A549 (cell line): Measurements from ENCODE around the gene MPND. TPM values are rescaled to one million over a fixed set of nuclear protein-coding genes. Genes with fewer than 3 reads are reported as not detected.

ENCODE experiments used
- ATAC-seq, 2 experiments: fragments of 200-7000 bp in 1 of 2; fragments of >200 bp in 1 of 2; cut with Nextera tagmentation in 1 of 2; cut with Tn5 transposase in 1 of 2; 3 replicates each; pipeline versions ENCODE4 v1.8.0 to v1.9.1; 2018 to 2020; ENCODE audit warnings: mild to moderate bottlenecking in 1 of 2, moderate library complexity in 1 of 2
- CTCF ChIA-PET: fragments of 300-600 bp; sonication (Branson Sonifier 250); formaldehyde crosslinking; extraction: SDS; loops from one replicate; lab custom pipeline; 2021; ENCODE audit warnings: antibody characterized with exemption, inconsistent platforms; lab: Yijun Ruan, JAX
- POLR2A ChIA-PET: fragments of 350-600 bp; formaldehyde crosslinking; extraction: SDS; loops from one replicate; lab custom pipeline; 2021; ENCODE audit warnings: antibody characterized with exemption, inconsistent platforms; lab: Yijun Ruan, JAX
- DNase-seq, 2 experiments: peaks; one replicate each; pipeline versions ENCODE4 v3.0.0 to v3.0.0-alpha.2; 2011 to 2016; ENCODE audit warnings: low read depth in 1 of 2, low spot score in 1 of 2
- FAIRE-seq: peaks from 2 replicates; lab custom pipeline; 2011; peaks lifted over from hg19 to GRCh38; lab: Jason Lieb, UNC
- H3K27ac ChIP-seq, 2 experiments: fragments of >200 bp; sonication (Bioruptor Twin); formaldehyde crosslinking; 3 replicates each; pipeline ENCODE4 v1.5.1; 2016 to 2017
- H3K4me1 ChIP-seq: fragments of >200 bp; sonication (Bioruptor Twin); formaldehyde crosslinking; 3 replicates; pipeline ENCODE4 v1.6.1; 2016
- H3K4me2 ChIP-seq: fragments of >200 bp; sonication (Bioruptor Twin); formaldehyde crosslinking; 3 replicates; pipeline ENCODE4 v1.6.1; 2016
- H3K4me3 ChIP-seq: fragments of >200 bp; sonication (Bioruptor Twin); formaldehyde crosslinking; 3 replicates; pipeline ENCODE4 v1.5.1; 2016
- H3K9me3 ChIP-seq: fragments of >200 bp; sonication (Bioruptor Twin); formaldehyde crosslinking; 3 replicates; pipeline ENCODE4 v1.6.1; 2016
- CHD2 ChIP-seq: fragments of 150-350 bp; IDR thresholded peaks from 2 replicates; pipeline ENCODE4 v1.6.1; 2014; ENCODE audit warnings: low read length; ENCODE audit not compliant: partially characterized antibody
- CTCF ChIP-seq: fragments of >200 bp; sonication (Bioruptor Twin); formaldehyde crosslinking; IDR thresholded peaks from 3 replicates; pipeline ENCODE4 v1.5.1; 2016
- E2F6 ChIP-seq: IDR thresholded peaks from 2 replicates; pipeline ENCODE4 v1.6.1; 2012; ENCODE audit warnings: low read depth, borderline replicate concordance
- ESRRA ChIP-seq: fragments of 150-350 bp; IDR thresholded peaks from 2 replicates; pipeline ENCODE4 v1.6.1; 2014; ENCODE audit warnings: mild to moderate bottlenecking, low read length, borderline replicate concordance
- FOSL2 ChIP-seq, 2 experiments: fragments of 450-650 bp in 1 of 2; fragments of >200 bp in 1 of 2; sonication (Bioruptor Twin) in 1 of 2; formaldehyde crosslinking; IDR thresholded peaks; 2 replicates each; pipeline versions ENCODE4 v1.5.0 to v1.6.1; 2016 to 2020; ENCODE audit warnings: mild to moderate bottlenecking in 1 of 2, moderate library complexity in 1 of 2
- HES2 ChIP-seq: fragments of >200 bp; sonication (Bioruptor Twin); formaldehyde crosslinking; IDR thresholded peaks from 2 replicates; pipeline ENCODE4 v1.6.1; 2016
- HOXB5 ChIP-seq: fragments of 250-450 bp; sonication (Bioruptor Pico); IDR thresholded peaks from 2 replicates; pipeline ENCODE4 v1.5.0; 2020; ENCODE audit warnings: mild to moderate bottlenecking, moderate library complexity
- KDM5A ChIP-seq: fragments of 200-600 bp; sonication (generic); IDR thresholded peaks from 2 replicates; pipeline ENCODE4 v1.6.1; 2016; ENCODE audit warnings: antibody characterized with exemption, mild to moderate bottlenecking
- MAFK ChIP-seq: fragments of 450-650 bp; IDR thresholded peaks from 2 replicates; pipeline ENCODE4 v1.6.1; 2014; ENCODE audit not compliant: partially characterized antibody
- PBX3 ChIP-seq: IDR thresholded peaks from 2 replicates; pipeline ENCODE4 v1.6.1; 2012
- POLR2A ChIP-seq: IDR thresholded peaks from 2 replicates; pipeline ENCODE4 v1.6.1; 2012; ENCODE audit warnings: mild to moderate bottlenecking, low read length
- POLR2AphosphoS2 ChIP-seq: conservative IDR thresholded peaks from 2 replicates; pipeline ENCODE4 v1.6.1; 2012; ENCODE audit warnings: low read length, improper control_type of control experiment, inconsistent platforms
- RCOR1 ChIP-seq: fragments of 150-350 bp; IDR thresholded peaks from 2 replicates; pipeline ENCODE4 v1.6.1; 2014; ENCODE audit warnings: antibody characterized with exemption, low read length, low read depth
- REST ChIP-seq: fragments of 200-600 bp; sonication (generic); IDR thresholded peaks from 2 replicates; pipeline ENCODE4 v1.6.1; 2016; ENCODE audit warnings: antibody characterized with exemption, mild to moderate bottlenecking, moderate library complexity
- TFCP2L1 ChIP-seq: fragments of 250-450 bp; sonication (Bioruptor Pico); IDR thresholded peaks from 2 replicates; pipeline ENCODE4 v1.5.0; 2021; ENCODE audit warnings: mild to moderate bottlenecking
- TP53 ChIP-seq: fragments of 250-450 bp; sonication (Bioruptor Pico); IDR thresholded peaks from 2 replicates; pipeline ENCODE4 v1.5.0; 2021; ENCODE audit warnings: mild to moderate bottlenecking, moderate library complexity
- USF2 ChIP-seq: fragments of 450-650 bp; IDR thresholded peaks from 2 replicates; pipeline ENCODE4 v1.6.1; 2014; ENCODE audit warnings: antibody characterized with exemption
- ZSCAN20 ChIP-seq: fragments of 250-450 bp; sonication (Bioruptor Pico); IDR thresholded peaks from 2 replicates; pipeline ENCODE4 v1.8.0; 2022; ENCODE audit warnings: mild to moderate bottlenecking, moderate library complexity
- WGBS: methylation state at CpG from one replicate; pipeline ENCODE4 v1.1.6; 2017; ENCODE audit errors: missing lambda C conversion rate; 5-methylcytosine and 5-hydroxymethylcytosine counted together
- polyA plus RNA-seq, 4 experiments: library from polyadenylated mRNA; depleted of rRNA in 3 of 4; stranded (reverse); fragments of >200 nt; fragmentation: RNase III in 1 of 4; extraction: RNeasy Plus Mini Kit Qiagen cat#74134 plus additional on column Dnase treatment in 1 of 4; gene quantifications; 2 replicates in 3 of 4; 3 replicates in 1 of 4; pipeline ENCODE4 v1.2.3, GENCODE V29; 2011 to 2017

The MPND gene
- polyA plus RNA-seq, 2 of the 4 experiments (the other 2 are of a cell fraction): 3.5 to 14.5 TPM

- TF ChIP-seq POLR2AphosphoS2 (no peak), RCOR1 (no peak), PBX3 (no peak), ZSCAN20 (CRISPR knock-in tag) (no peak)
- ATAC-seq (no peak; a peak in 1 of 6 replicates), DNase-seq (no peak), FAIRE-seq (no peak)
- Histone ChIP-seq H3K4me3 (no peak overlapping the region), H3K27ac (no peak overlapping the region), H3K4me1 (no peaks in the 10 kb centered on the region), H3K4me2 (no peak overlapping the region), H3K9me3 (no peaks in the 10 kb centered on the region)
- 86% methylated on average over 10 of the region's 20 CpGs for WGBS
- POLR2A ChIA-PET: no interaction called here
- CTCF ChIA-PET: interaction anchor here (0.8 to 1.6 kb wide), 3 partner anchors 27 to 39 kb away, joined by 3 to 5 read pairs (median 3); no protein-coding TSS in a partner anchor
Measured at GRCh38 chr19:4391701-4392483, 48.5 kb downstream of the MPND start.

GRCh38 chr19:4393947-4394590 lies 50.7 kb downstream of the MPND start:
- no peak for TF ChIP-seq CHD2
- TF ChIP-seq, all 56 proteins: peak for 0
- FAIRE-seq: no peak
- no peak overlapping the region for H3K4me3 ChIP-seq
- H3K9me3 ChIP-seq: no peaks in the 10 kb centered on the region
- DNase-seq: no peak
- no peak overlapping the region for H3K27ac ChIP-seq
- CTCF ChIA-PET: interaction anchor here (1.1 to 5.5 kb wide), 6 partner anchors 9 to 147 kb away, joined by 3 to 19 read pairs (median 6); partner anchors contain the start of gene YJU2
- no peak for ATAC-seq
- POLR2A ChIA-PET: no interaction called here
- 86% methylated on average over 8 of the region's 8 CpGs for WGBS
- H3K4me2 ChIP-seq: no peak overlapping the region
- 0 out of 3 replicates have a peak, but pooled peaks cover 3% of the 10 kb centered on the region for H3K4me1 ChIP-seq

- no peak overlapping the region for H3K4me2 ChIP-seq
- CTCF ChIA-PET: interaction anchor here (1.0 to 5.5 kb wide), 2 partner anchors 11 to 20 kb away, joined by 3 to 19 read pairs; no protein-coding TSS in a partner anchor
- POLR2A ChIA-PET: no interaction called here
- no peak for TF ChIP-seq MAFK
- no peak for TF ChIP-seq USF2
- no peak for TF ChIP-seq POLR2A
- TF ChIP-seq TP53 (CRISPR knock-in tag): no peak
- TF ChIP-seq PBX3: no peak
- no peak for TF ChIP-seq TFCP2L1 (CRISPR knock-in tag)
- no peak for TF ChIP-seq FOSL2 (IDR thresholded peaks at IDR 0.05)
- TF ChIP-seq FOSL2 (CRISPR knock-in tag; IDR thresholded peaks at IDR 0.05): no peak
- TF ChIP-seq E2F6: no peak
- TF ChIP-seq CTCF: no peak
- TF ChIP-seq ESRRA: no peak
- no peak for TF ChIP-seq RCOR1
- no peak for TF ChIP-seq KDM5A
- TF ChIP-seq HOXB5 (CRISPR knock-in tag): no peak
- TF ChIP-seq REST: no peak
- TF ChIP-seq HES2: no peak
Measured at GRCh38 chr19:4396949-4397783, 53.8 kb downstream of the MPND start.

More at GRCh38 chr19:4396949-4397783, 53.8 kb downstream of the MPND start:
- no peak overlapping the region for H3K27ac ChIP-seq
- DNase-seq (no peak), ATAC-seq (no peak), FAIRE-seq (no peak)
- H3K4me3 ChIP-seq: no peak overlapping the region
- H3K9me3 ChIP-seq: no peaks in the 10 kb centered on the region
- peaks cover 11% of the 10 kb centered on the region; the same call in 2 of the 3 replicates for H3K4me1 ChIP-seq
- 91% methylated on average over 11 of the region's 15 CpGs for WGBS
